GM23338 (cell line): Measurements from ENCODE around the gene ALDH5A1. TPM values are rescaled to one million over a fixed set of nuclear protein-coding genes. Genes with fewer than 3 reads are reported as not detected.

Experiments
- ATAC-seq: fragments of 200-7000 bp; cut with Tn5 transposase; 3 replicates; pipeline ENCODE4 v1.9.1; 2020
- DNase-seq: peaks from one replicate; pipeline ENCODE4 v3.0.0-alpha.2; 2015; ENCODE audit warnings: low spot score
- H2AFZ ChIP-seq: fragments of 200-600 bp; sonication (generic); 2 replicates; pipeline ENCODE4 v1.8.0; 2016; ENCODE audit warnings: antibody characterized with exemption, mild to moderate bottlenecking, moderate library complexity
- H3F3A ChIP-seq: fragments of 200-600 bp; sonication (generic); replicated peaks from 2 replicates; pipeline ENCODE4 v1.8.0; 2017; ENCODE audit warnings: antibody characterized with exemption, mixed run types, low read depth
- H3K27ac ChIP-seq: fragments of 200-600 bp; sonication (generic); 2 replicates; pipeline ENCODE4 v1.6.1; 2016; ENCODE audit warnings: low read depth
- H3K27me3 ChIP-seq: fragments of 200-600 bp; sonication (generic); 2 replicates; pipeline ENCODE4 v1.8.0; 2016; ENCODE audit warnings: mild to moderate bottlenecking, mixed run types, moderate library complexity; ENCODE audit not compliant: insufficient read depth
- H3K36me3 ChIP-seq: fragments of 200-600 bp; sonication (generic); 2 replicates; pipeline ENCODE4 v1.8.0; 2016; ENCODE audit warnings: mild to moderate bottlenecking; ENCODE audit not compliant: insufficient read depth
- H3K4me1 ChIP-seq: fragments of 200-600 bp; sonication (generic); 2 replicates; pipeline ENCODE4 v1.8.0; 2016; ENCODE audit warnings: mild to moderate bottlenecking, moderate library complexity; ENCODE audit not compliant: insufficient read depth
- H3K4me2 ChIP-seq: fragments of 200-600 bp; sonication (generic); 2 replicates; pipeline ENCODE4 v1.7.1; 2017; ENCODE audit warnings: mixed run types
- H3K4me3 ChIP-seq: fragments of 200-600 bp; sonication (generic); 2 replicates; pipeline ENCODE4 v1.6.1; 2016; ENCODE audit warnings: mixed run types
- H3K79me2 ChIP-seq: fragments of 200-600 bp; sonication (generic); replicated peaks from 2 replicates; pipeline ENCODE4 v1.8.0; 2017; ENCODE audit warnings: mild to moderate bottlenecking; ENCODE audit not compliant: insufficient read depth
- H3K9me2 ChIP-seq: fragments of 200-600 bp; sonication (generic); 2 replicates; pipeline ENCODE4 v1.8.0; 2017; ENCODE audit not compliant: insufficient read depth
- H4K20me1 ChIP-seq: fragments of 200-600 bp; sonication (generic); replicated peaks from 2 replicates; pipeline ENCODE4 v1.8.0; 2017; ENCODE audit warnings: mild to moderate bottlenecking; ENCODE audit not compliant: insufficient read depth
- H3K27ac Mint-ChIP-seq: 2 replicates; pipeline ENCODE4 v1.8.0; 2020; ENCODE audit warnings: inconsistent platforms, mild to moderate bottlenecking, moderate library complexity, mixed read lengths
- H3K27me3 Mint-ChIP-seq: 3 replicates; pipeline ENCODE4 v1.8.0; 2022; ENCODE audit warnings: low read depth, mild to moderate bottlenecking, moderate library complexity, mixed read lengths, inconsistent platforms; ENCODE audit not compliant: insufficient read depth, poor library complexity
- H3K36me3 Mint-ChIP-seq: 3 replicates; pipeline ENCODE4 v1.8.0; 2021; ENCODE audit warnings: low read depth, mild to moderate bottlenecking, inconsistent platforms, moderate library complexity, mixed read lengths
- H3K4me1 Mint-ChIP-seq: 3 replicates; pipeline ENCODE4 v1.8.0; 2020; ENCODE audit warnings: mild to moderate bottlenecking, inconsistent platforms, mixed read lengths
- H3K4me3 Mint-ChIP-seq: 3 replicates; pipeline ENCODE4 v1.8.0; 2021; ENCODE audit warnings: moderate library complexity, mild to moderate bottlenecking, inconsistent platforms, mixed read lengths
- H3K9me3 Mint-ChIP-seq: 3 replicates; pipeline ENCODE4 v1.8.0; 2020; ENCODE audit warnings: moderate library complexity, mild to moderate bottlenecking, inconsistent platforms, mixed read lengths
- CREB1 ChIP-seq: fragments of 250-450 bp; sonication (Bioruptor Pico); IDR thresholded peaks from 2 replicates; pipeline ENCODE4 v1.5.0; 2020; ENCODE audit warnings: low read depth, mild to moderate bottlenecking, moderate library complexity
- ETS1 ChIP-seq: IDR thresholded peaks from 2 replicates; pipeline ENCODE4 v1.6.1; 2016; ENCODE audit warnings: antibody characterized with exemption
- EZH2 ChIP-seq: fragments of 200-600 bp; sonication (generic); IDR thresholded peaks from one replicate; pipeline ENCODE4 v1.8.0; 2017; ENCODE audit warnings: antibody characterized with exemption, mild to moderate bottlenecking, low read depth; ENCODE audit not compliant: unreplicated experiment
- JUNB ChIP-seq: IDR thresholded peaks from one replicate; pipeline ENCODE4 v1.6.1; 2016; ENCODE audit warnings: antibody characterized with exemption; ENCODE audit not compliant: unreplicated experiment
- STAT1 ChIP-seq: IDR thresholded peaks from one replicate; pipeline ENCODE4 v1.6.1; 2016; ENCODE audit warnings: antibody characterized with exemption; ENCODE audit not compliant: unreplicated experiment
- ZNF331 ChIP-seq: fragments of 250-450 bp; sonication (Bioruptor Pico); IDR thresholded peaks from 2 replicates; pipeline ENCODE4 v1.5.0; 2020; ENCODE audit warnings: low read depth, mild to moderate bottlenecking, moderate library complexity
- polyA plus RNA-seq: library from polyadenylated mRNA; unstranded; fragments of >200 nt; fragmentation: Nextera tagmentation; extraction: Ambion mirVana; gene quantifications from 2 replicates; pipeline ENCODE4 v1.2.1, GENCODE V29; 2016
- total RNA-seq: library from RNA; depleted of rRNA; stranded (reverse); fragments of >200 nt; shearing (Covaris generic); gene quantifications from 2 replicates; pipeline ENCODE4 v1.2.3, GENCODE V29; 2014
- TF ChIP-seq, protein P1 (sequence below): fragments of 250-450 bp; sonication (Bioruptor Pico); IDR thresholded peaks from 2 replicates; pipeline ENCODE4 v1.5.0; 2020; ENCODE audit warnings: mild to moderate bottlenecking, moderate library complexity
- TF ChIP-seq, protein P2 (sequence below): IDR thresholded peaks from one replicate; pipeline ENCODE4 v1.6.1; 2018; ENCODE audit warnings: antibody characterized with exemption; ENCODE audit not compliant: unreplicated experiment

Gene ALDH5A1
- total and polyA plus RNA-seq, 2 experiments from 2014 or later, result 3.1 to 5.2 TPM

- H3K4me1 ChIP-seq, result no peaks in the 10 kb centered on the region
- H2AFZ ChIP-seq, result no peak overlapping the region
- Mint-ChIP-seq H3K4me1 (no peaks in the 10 kb centered on the region), H3K36me3 (peaks cover 24% of the 10 kb centered on the region), H3K4me3 (no peak overlapping the region), H3K9me3 (peaks cover 11% of the 10 kb centered on the region), H3K27ac (no peak overlapping the region), H3K27me3 (peaks cover 4% of the 10 kb centered on the region)
- H3K79me2 ChIP-seq, result no peaks in the 10 kb centered on the region
- no peaks in the 10 kb centered on the region for H3K9me2 ChIP-seq
- H3F3A ChIP-seq, result no peaks in the 10 kb centered on the region
- H4K20me1 ChIP-seq, result no peaks in the 10 kb centered on the region
- H3K4me3 ChIP-seq, result no peak overlapping the region
- H3K36me3 ChIP-seq, result peaks cover 6% of the 10 kb centered on the region; the same call in 1 of the 2 replicates
- ATAC-seq, result no peak
- H3K4me2 ChIP-seq, result no peak overlapping the region
- TF ChIP-seq ETS1 (no peak), STAT1 (no peak), ZNF331 (CRISPR knock-in tag) (no peak), JUNB (no peak), CREB1 (no peak), EZH2 (no peak)
- TF ChIP-seq, protein P1, sequence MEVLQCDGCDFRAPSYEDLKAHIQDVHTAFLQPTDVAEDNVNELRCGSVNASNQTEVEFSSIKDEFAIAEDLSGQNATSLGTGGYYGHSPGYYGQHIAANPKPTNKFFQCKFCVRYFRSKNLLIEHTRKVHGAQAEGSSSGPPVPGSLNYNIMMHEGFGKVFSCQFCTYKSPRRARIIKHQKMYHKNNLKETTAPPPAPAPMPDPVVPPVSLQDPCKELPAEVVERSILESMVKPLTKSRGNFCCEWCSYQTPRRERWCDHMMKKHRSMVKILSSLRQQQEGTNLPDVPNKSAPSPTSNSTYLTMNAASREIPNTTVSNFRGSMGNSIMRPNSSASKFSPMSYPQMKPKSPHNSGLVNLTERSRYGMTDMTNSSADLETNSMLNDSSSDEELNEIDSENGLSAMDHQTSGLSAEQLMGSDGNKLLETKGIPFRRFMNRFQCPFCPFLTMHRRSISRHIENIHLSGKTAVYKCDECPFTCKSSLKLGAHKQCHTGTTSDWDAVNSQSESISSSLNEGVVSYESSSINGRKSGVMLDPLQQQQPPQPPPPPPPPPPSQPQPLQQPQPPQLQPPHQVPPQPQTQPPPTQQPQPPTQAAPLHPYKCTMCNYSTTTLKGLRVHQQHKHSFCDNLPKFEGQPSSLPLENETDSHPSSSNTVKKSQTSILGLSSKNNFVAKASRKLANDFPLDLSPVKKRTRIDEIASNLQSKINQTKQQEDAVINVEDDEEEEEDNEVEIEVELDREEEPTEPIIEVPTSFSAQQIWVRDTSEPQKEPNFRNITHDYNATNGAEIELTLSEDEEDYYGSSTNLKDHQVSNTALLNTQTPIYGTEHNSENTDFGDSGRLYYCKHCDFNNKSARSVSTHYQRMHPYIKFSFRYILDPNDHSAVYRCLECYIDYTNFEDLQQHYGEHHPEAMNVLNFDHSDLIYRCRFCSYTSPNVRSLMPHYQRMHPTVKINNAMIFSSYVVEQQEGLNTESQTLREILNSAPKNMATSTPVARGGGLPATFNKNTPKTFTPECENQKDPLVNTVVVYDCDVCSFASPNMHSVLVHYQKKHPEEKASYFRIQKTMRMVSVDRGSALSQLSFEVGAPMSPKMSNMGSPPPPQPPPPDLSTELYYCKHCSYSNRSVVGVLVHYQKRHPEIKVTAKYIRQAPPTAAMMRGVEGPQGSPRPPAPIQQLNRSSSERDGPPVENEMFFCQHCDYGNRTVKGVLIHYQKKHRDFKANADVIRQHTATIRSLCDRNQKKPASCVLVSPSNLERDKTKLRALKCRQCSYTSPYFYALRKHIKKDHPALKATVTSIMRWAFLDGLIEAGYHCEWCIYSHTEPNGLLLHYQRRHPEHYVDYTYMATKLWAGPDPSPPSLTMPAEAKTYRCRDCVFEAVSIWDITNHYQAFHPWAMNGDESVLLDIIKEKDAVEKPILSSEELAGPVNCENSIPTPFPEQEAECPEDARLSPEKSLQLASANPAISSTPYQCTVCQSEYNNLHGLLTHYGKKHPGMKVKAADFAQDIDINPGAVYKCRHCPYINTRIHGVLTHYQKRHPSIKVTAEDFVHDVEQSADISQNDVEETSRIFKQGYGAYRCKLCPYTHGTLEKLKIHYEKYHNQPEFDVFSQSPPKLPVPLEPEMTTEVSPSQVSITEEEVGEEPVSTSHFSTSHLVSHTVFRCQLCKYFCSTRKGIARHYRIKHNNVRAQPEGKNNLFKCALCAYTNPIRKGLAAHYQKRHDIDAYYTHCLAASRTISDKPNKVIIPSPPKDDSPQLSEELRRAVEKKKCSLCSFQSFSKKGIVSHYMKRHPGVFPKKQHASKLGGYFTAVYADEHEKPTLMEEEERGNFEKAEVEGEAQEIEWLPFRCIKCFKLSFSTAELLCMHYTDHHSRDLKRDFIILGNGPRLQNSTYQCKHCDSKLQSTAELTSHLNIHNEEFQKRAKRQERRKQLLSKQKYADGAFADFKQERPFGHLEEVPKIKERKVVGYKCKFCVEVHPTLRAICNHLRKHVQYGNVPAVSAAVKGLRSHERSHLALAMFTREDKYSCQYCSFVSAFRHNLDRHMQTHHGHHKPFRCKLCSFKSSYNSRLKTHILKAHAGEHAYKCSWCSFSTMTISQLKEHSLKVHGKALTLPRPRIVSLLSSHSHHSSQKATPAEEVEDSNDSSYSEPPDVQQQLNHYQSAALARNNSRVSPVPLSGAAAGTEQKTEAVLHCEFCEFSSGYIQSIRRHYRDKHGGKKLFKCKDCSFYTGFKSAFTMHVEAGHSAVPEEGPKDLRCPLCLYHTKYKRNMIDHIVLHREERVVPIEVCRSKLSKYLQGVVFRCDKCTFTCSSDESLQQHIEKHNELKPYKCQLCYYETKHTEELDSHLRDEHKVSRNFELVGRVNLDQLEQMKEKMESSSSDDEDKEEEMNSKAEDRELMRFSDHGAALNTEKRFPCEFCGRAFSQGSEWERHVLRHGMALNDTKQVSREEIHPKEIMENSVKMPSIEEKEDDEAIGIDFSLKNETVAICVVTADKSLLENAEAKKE, result no peak
- TF ChIP-seq, protein P2, sequence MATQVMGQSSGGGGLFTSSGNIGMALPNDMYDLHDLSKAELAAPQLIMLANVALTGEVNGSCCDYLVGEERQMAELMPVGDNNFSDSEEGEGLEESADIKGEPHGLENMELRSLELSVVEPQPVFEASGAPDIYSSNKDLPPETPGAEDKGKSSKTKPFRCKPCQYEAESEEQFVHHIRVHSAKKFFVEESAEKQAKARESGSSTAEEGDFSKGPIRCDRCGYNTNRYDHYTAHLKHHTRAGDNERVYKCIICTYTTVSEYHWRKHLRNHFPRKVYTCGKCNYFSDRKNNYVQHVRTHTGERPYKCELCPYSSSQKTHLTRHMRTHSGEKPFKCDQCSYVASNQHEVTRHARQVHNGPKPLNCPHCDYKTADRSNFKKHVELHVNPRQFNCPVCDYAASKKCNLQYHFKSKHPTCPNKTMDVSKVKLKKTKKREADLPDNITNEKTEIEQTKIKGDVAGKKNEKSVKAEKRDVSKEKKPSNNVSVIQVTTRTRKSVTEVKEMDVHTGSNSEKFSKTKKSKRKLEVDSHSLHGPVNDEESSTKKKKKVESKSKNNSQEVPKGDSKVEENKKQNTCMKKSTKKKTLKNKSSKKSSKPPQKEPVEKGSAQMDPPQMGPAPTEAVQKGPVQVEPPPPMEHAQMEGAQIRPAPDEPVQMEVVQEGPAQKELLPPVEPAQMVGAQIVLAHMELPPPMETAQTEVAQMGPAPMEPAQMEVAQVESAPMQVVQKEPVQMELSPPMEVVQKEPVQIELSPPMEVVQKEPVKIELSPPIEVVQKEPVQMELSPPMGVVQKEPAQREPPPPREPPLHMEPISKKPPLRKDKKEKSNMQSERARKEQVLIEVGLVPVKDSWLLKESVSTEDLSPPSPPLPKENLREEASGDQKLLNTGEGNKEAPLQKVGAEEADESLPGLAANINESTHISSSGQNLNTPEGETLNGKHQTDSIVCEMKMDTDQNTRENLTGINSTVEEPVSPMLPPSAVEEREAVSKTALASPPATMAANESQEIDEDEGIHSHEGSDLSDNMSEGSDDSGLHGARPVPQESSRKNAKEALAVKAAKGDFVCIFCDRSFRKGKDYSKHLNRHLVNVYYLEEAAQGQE, result no peak
- DNase-seq, result no peak
- H3K27me3 ChIP-seq, result no peaks in the 10 kb centered on the region
- no peak overlapping the region for H3K27ac ChIP-seq
Observed at GRCh38 chr6:24478903-24479302, 15.9 kb upstream of the ALDH5A1 start.
